H9 (cell line): ENCODE measurements around the gene CORT. TPM values are rescaled to one million over a fixed set of nuclear protein-coding genes. Genes with fewer than 3 reads are reported as not detected.

Experiments used
- DNase-seq: peaks from one replicate; pipeline ENCODE4 v3.0.0-alpha.2; 2017
- H2AFZ ChIP-seq: one replicate; pipeline ENCODE4 v1.6.1; 2013; ENCODE audit warnings: mild to moderate bottlenecking, low read length, control low read depth, moderate library complexity
- H2AK5ac ChIP-seq: 2 replicates; pipeline ENCODE4 v1.6.1; 2013; ENCODE audit warnings: low read length, control low read depth, mixed read lengths; ENCODE audit not compliant: insufficient read length
- H2BK120ac ChIP-seq: one replicate; pipeline ENCODE4 v1.6.1; 2013; ENCODE audit warnings: low read depth, mild to moderate bottlenecking, low read length, control low read depth, inconsistent platforms; ENCODE audit not compliant: poor library complexity, severe bottlenecking
- H2BK12ac ChIP-seq: 2 replicates; pipeline ENCODE4 v1.6.1; 2013; ENCODE audit warnings: low read length, control low read depth, mixed read lengths, low read depth; ENCODE audit not compliant: insufficient read length
- H2BK15ac ChIP-seq: 2 replicates; pipeline ENCODE4 v1.6.1; 2013; ENCODE audit warnings: low read depth, low read length, control low read depth
- H2BK20ac ChIP-seq: one replicate; pipeline ENCODE4 v1.6.1; 2013; ENCODE audit warnings: low read depth, mild to moderate bottlenecking, low read length, control low read depth, inconsistent platforms; ENCODE audit not compliant: poor library complexity, severe bottlenecking
- H2BK5ac ChIP-seq: 2 replicates; pipeline ENCODE4 v1.6.1; 2013; ENCODE audit warnings: low read length, control low read depth, mixed read lengths; ENCODE audit not compliant: insufficient read length
- H3K14ac ChIP-seq: 2 replicates; pipeline ENCODE4 v1.6.1; 2013; ENCODE audit warnings: low read length, control low read depth; ENCODE audit not compliant: insufficient read depth
- H3K18ac ChIP-seq: 2 replicates; pipeline ENCODE4 v1.6.1; 2013; ENCODE audit warnings: low read depth, mild to moderate bottlenecking, mixed read lengths, low read length, control low read depth; ENCODE audit not compliant: insufficient read length
- H3K23ac ChIP-seq: 2 replicates; pipeline ENCODE4 v1.6.1; 2013; ENCODE audit warnings: low read length, control low read depth, mixed read lengths, low read depth; ENCODE audit not compliant: insufficient read length
- H3K23me2 ChIP-seq: 2 replicates; pipeline ENCODE4 v1.6.1; 2013; ENCODE audit warnings: low read depth, mild to moderate bottlenecking, mixed read lengths, low read length, control low read depth; ENCODE audit not compliant: insufficient read length, poor library complexity, severe bottlenecking
- H3K27ac ChIP-seq: 2 replicates; pipeline ENCODE4 v1.5.1; 2013; ENCODE audit warnings: low read length, control low read depth, mixed read lengths, low read depth; ENCODE audit not compliant: insufficient read length
- H3K27me3 ChIP-seq: 2 replicates; pipeline ENCODE4 v1.6.1; 2013; ENCODE audit warnings: low read length, control low read depth, inconsistent platforms; ENCODE audit not compliant: insufficient read depth
- H3K4ac ChIP-seq: 2 replicates; pipeline ENCODE4 v1.6.1; 2013; ENCODE audit warnings: low read depth, mild to moderate bottlenecking, control low read depth, inconsistent platforms, low read length, moderate library complexity
- H3K4me1 ChIP-seq: 2 replicates; pipeline ENCODE4 v1.6.1; 2013; ENCODE audit warnings: low read length, control low read depth, inconsistent platforms; ENCODE audit not compliant: insufficient read depth
- H3K4me2 ChIP-seq: 2 replicates; pipeline ENCODE4 v1.6.1; 2013; ENCODE audit warnings: low read length, control low read depth, mixed read lengths; ENCODE audit not compliant: insufficient read length, insufficient read depth
- H3K56ac ChIP-seq: 2 replicates; pipeline ENCODE4 v1.6.1; 2013; ENCODE audit warnings: low read depth, mild to moderate bottlenecking, mixed read lengths, low read length, control low read depth; ENCODE audit not compliant: insufficient read length
- H3K79me1 ChIP-seq: 2 replicates; pipeline ENCODE4 v1.6.1; 2013; ENCODE audit warnings: low read depth, mild to moderate bottlenecking, moderate library complexity, low read length, control low read depth, inconsistent platforms; ENCODE audit not compliant: insufficient read depth, poor library complexity, severe bottlenecking
- H3K79me2 ChIP-seq: 2 replicates; pipeline ENCODE4 v1.6.1; 2013; ENCODE audit warnings: low read length, control low read depth, inconsistent platforms; ENCODE audit not compliant: insufficient read depth
- H3K9ac ChIP-seq: 2 replicates; pipeline ENCODE4 v1.6.1; 2013; ENCODE audit warnings: low read length, control low read depth, mixed read lengths; ENCODE audit not compliant: insufficient read length; ENCODE audit errors: extremely low read depth
- H3K9me3 ChIP-seq: one replicate; pipeline ENCODE4 v1.6.1; 2013; ENCODE audit warnings: low read depth, low read length, inconsistent platforms; ENCODE audit not compliant: control insufficient read depth
- H3T11ph ChIP-seq: one replicate; pipeline ENCODE4 v1.6.1; 2013; ENCODE audit warnings: mild to moderate bottlenecking, low read length, control low read depth, inconsistent platforms
- H4K20me1 ChIP-seq: one replicate; pipeline ENCODE4 v1.6.1; 2013; ENCODE audit not compliant: control insufficient read depth, insufficient read length, insufficient read depth
- H4K5ac ChIP-seq: 2 replicates; pipeline ENCODE4 v1.6.1; 2013; ENCODE audit warnings: low read depth, mild to moderate bottlenecking, mixed read lengths, low read length, control low read depth; ENCODE audit not compliant: insufficient read length
- H4K8ac ChIP-seq: replicated peaks from 2 replicates; pipeline ENCODE4 v1.6.1; 2013; ENCODE audit warnings: low read length, control low read depth, mixed read lengths, low read depth; ENCODE audit not compliant: insufficient read length
- H4K91ac ChIP-seq: 2 replicates; pipeline ENCODE4 v1.6.1; 2013; ENCODE audit warnings: low read depth, mild to moderate bottlenecking, moderate library complexity, mixed read lengths, low read length, control low read depth; ENCODE audit not compliant: insufficient read length
- H3K27ac Mint-ChIP-seq, 3 experiments: 2 replicates in 2 of 3; 3 replicates in 1 of 3; pipeline ENCODE4 v1.8.0; 2020 to 2021; ENCODE audit warnings: mixed read lengths in 3 of 3, mild to moderate bottlenecking in 1 of 3, moderate library complexity in 1 of 3
- H3K27me3 Mint-ChIP-seq: 2 replicates; pipeline ENCODE4 v1.8.0; 2021; ENCODE audit warnings: low read depth, mild to moderate bottlenecking, moderate library complexity, mixed read lengths
- H3K36me3 Mint-ChIP-seq, 3 experiments: 2 replicates in 2 of 3; 3 replicates in 1 of 3; pipeline ENCODE4 v1.8.0; 2020 to 2021; ENCODE audit warnings: low read depth in 3 of 3, mixed read lengths in 3 of 3; ENCODE audit not compliant: insufficient read depth in 1 of 3
- H3K4me1 Mint-ChIP-seq, 2 experiments: 2 replicates each; pipeline ENCODE4 v1.8.0; 2020; ENCODE audit warnings: mixed read lengths in 2 of 2
- H3K4me3 Mint-ChIP-seq, 2 experiments: 2 replicates in 1 of 2; 3 replicates in 1 of 2; pipeline ENCODE4 v1.8.0; 2020 to 2021; ENCODE audit warnings: mild to moderate bottlenecking in 2 of 2, mixed read lengths in 2 of 2, moderate library complexity in 1 of 2
- H3K9me3 Mint-ChIP-seq, 2 experiments: 2 replicates in 1 of 2; 3 replicates in 1 of 2; pipeline ENCODE4 v1.8.0; 2020; ENCODE audit warnings: mild to moderate bottlenecking in 2 of 2, mixed read lengths in 2 of 2, moderate library complexity in 1 of 2
- WGBS: extraction: QIAGEN DNeasy Blood & Tissue Kit; methylation state at CpG from one replicate; pipeline ENCODE4 v1.1.7; 2013; ENCODE audit warnings: missing lambda C conversion rate, low lambda C conversion rate, mixed read lengths; ENCODE audit not compliant: insufficient read length; ENCODE audit errors: extremely low coverage; 5-methylcytosine and 5-hydroxymethylcytosine counted together
- total RNA-seq: library from RNA; stranded (reverse); gene quantifications from 2 replicates; pipeline ENCODE4 v1.2.1, GENCODE V29; 2021
- TF ChIP-seq, protein P1 (sequence below): fragments of 200-600 bp; sonication (generic); conservative IDR thresholded peaks from 3 replicates; pipeline ENCODE4 v1.8.0; 2021; ENCODE audit warnings: antibody characterized with exemption, mild to moderate bottlenecking

The CORT gene
- total RNA-seq, 1 experiment from 2014 or later: not detected

DNA sequence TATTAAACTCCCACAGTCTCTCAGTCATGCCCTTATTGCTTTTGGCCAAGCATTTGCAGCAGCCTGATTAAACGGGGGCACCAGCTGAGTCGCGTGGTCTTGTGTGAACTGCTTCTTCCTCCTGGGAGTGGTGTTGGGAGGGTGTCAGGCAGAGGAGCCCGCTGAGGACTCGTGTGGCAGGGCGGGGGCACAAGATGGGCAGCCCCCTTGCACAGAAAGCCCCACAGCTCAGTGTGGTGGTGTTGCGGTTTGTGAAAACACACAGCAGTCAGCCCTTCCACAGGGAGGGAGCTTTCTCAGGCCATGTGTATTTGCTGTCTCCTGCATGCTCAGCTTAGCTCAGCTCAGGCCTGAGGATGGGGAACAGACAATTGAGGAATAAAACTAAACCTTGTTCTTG, 47.3 kb downstream of the CORT start:
- peaks cover 9% of the 10 kb centered on the region for H3K79me1 ChIP-seq
- H4K8ac ChIP-seq: no peak overlapping the region
- no peak for DNase-seq
- no peak overlapping the region for H2BK5ac ChIP-seq
- no peaks in the 10 kb centered on the region for H3K27me3 Mint-ChIP-seq
- no peaks in the 10 kb centered on the region for H3K9me3 Mint-ChIP-seq
- peaks cover 1 to 8% (median 5%) of the 10 kb centered on the region in 3 experiments; a peak in 2 of 7 replicates for H3K36me3 Mint-ChIP-seq
- no CpG with 5 or more reads among the region's 7 CpGs for WGBS
- H2BK15ac ChIP-seq: no peak overlapping the region
- H3K4me1 Mint-ChIP-seq: peaks cover 19 to 20% of the 10 kb centered on the region in 2 experiments
- H3K14ac ChIP-seq: no peak overlapping the region
- H3K27ac ChIP-seq: no peak overlapping the region
- no peak overlapping the region for H3K9ac ChIP-seq
- H2AFZ ChIP-seq: no peak overlapping the region
- no peak overlapping the region for H4K91ac ChIP-seq
- no peak overlapping the region for H3K56ac ChIP-seq
- H3K27ac Mint-ChIP-seq: no peak overlapping the region
- no peak overlapping the region for H3K23ac ChIP-seq
- peaks cover 4% of the 10 kb centered on the region for H4K20me1 ChIP-seq
- H3K4me1 ChIP-seq: no peaks in the 10 kb centered on the region
- H3K4me3 Mint-ChIP-seq: no peak overlapping the region
- no peak overlapping the region for H2BK20ac ChIP-seq
- no peak overlapping the region for H2AK5ac ChIP-seq
- no peak overlapping the region for H2BK12ac ChIP-seq
- H3K27me3 ChIP-seq: no peaks in the 10 kb centered on the region
- no peak overlapping the region for H3T11ph ChIP-seq
- H3K23me2 ChIP-seq: no peaks in the 10 kb centered on the region
- H3K4me2 ChIP-seq: no peak overlapping the region
- H3K79me2 ChIP-seq: peaks cover 2% of the 10 kb centered on the region; the same call in 1 of the 2 replicates
- TF ChIP-seq, protein P1, sequence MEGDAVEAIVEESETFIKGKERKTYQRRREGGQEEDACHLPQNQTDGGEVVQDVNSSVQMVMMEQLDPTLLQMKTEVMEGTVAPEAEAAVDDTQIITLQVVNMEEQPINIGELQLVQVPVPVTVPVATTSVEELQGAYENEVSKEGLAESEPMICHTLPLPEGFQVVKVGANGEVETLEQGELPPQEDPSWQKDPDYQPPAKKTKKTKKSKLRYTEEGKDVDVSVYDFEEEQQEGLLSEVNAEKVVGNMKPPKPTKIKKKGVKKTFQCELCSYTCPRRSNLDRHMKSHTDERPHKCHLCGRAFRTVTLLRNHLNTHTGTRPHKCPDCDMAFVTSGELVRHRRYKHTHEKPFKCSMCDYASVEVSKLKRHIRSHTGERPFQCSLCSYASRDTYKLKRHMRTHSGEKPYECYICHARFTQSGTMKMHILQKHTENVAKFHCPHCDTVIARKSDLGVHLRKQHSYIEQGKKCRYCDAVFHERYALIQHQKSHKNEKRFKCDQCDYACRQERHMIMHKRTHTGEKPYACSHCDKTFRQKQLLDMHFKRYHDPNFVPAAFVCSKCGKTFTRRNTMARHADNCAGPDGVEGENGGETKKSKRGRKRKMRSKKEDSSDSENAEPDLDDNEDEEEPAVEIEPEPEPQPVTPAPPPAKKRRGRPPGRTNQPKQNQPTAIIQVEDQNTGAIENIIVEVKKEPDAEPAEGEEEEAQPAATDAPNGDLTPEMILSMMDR: no peak
- H3K9me3 ChIP-seq: no peaks in the 10 kb centered on the region
- H3K18ac ChIP-seq: no peak overlapping the region
- no peak overlapping the region for H4K5ac ChIP-seq
- no peak overlapping the region for H3K4ac ChIP-seq
- H2BK120ac ChIP-seq: no peak overlapping the region
